SU-DHL-6 (cell line): ENCODE data around the gene KCNQ4.

ENCODE experiments used
- CTCF ChIP-seq: fragments of 200-600 bp; sonication (generic); IDR thresholded peaks from one replicate; pipeline ENCODE4 v1.5.1; 2017; ENCODE audit warnings: antibody characterized with exemption, mild to moderate bottlenecking, low read length, moderate library complexity; ENCODE audit not compliant: insufficient read depth, poor library complexity, severe bottlenecking
- EZH2phosphoT487 ChIP-seq: fragments of 200-600 bp; sonication (generic), shearing (Covaris generic); conservative IDR thresholded peaks from 2 replicates; pipeline ENCODE4 v1.6.1; 2018; ENCODE audit warnings: mild to moderate bottlenecking, antibody characterized with exemption, low read length, moderate library complexity, mixed read lengths

- TF ChIP-seq CTCF (no peak), EZH2phosphoT487 (no peak)
Observed at GRCh38 chr1:40795811-40796586, 12.4 kb downstream of the KCNQ4 start.
